ENCODE data around the gene APOM.

DNA sequence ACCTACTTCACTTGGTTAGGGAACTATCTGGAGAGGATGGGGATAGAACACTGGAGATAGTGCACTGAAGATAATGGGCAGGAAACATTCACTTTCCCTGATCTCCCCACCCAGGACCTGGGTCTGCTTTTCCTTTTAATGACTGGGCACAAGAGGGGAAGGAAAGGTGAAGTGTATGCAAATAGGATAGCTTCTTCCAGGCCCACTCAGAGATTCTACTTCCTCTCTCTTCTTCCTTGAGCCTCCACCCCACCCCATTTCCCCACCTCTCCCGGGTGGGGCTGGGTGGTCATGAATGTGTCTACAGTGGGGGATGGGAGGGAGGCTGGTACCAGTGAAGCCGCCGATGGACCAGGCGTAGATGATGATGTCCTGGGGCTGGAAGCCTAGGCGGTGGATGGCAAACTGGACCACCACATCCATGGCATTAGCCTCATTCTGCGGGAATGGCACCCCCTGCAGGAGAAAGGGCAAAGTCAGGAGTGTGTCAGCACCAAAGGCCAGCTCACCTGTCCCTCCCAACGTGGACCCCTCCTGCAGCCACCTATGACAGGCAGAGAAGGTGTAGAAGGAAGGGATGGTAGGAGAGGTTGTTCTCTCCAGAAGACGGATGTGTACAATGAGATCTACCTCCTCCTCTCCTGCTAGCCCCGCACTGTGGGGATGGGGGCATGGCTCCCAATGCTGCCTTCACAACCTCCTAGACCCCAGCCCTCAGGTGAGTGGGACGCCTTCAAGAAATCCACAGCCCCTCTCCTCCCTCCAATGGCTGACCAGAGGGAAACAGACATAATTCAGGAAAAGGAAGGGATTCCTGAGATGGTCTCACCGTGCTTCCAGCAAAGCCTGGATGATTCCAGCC lies 33.8 kb downstream of the APOM start:
- TF ChIP-seq, protein P1, sequence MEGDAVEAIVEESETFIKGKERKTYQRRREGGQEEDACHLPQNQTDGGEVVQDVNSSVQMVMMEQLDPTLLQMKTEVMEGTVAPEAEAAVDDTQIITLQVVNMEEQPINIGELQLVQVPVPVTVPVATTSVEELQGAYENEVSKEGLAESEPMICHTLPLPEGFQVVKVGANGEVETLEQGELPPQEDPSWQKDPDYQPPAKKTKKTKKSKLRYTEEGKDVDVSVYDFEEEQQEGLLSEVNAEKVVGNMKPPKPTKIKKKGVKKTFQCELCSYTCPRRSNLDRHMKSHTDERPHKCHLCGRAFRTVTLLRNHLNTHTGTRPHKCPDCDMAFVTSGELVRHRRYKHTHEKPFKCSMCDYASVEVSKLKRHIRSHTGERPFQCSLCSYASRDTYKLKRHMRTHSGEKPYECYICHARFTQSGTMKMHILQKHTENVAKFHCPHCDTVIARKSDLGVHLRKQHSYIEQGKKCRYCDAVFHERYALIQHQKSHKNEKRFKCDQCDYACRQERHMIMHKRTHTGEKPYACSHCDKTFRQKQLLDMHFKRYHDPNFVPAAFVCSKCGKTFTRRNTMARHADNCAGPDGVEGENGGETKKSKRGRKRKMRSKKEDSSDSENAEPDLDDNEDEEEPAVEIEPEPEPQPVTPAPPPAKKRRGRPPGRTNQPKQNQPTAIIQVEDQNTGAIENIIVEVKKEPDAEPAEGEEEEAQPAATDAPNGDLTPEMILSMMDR (IDR thresholded peaks at IDR 0.05): peak in 1 of 6 experiments; percentile 32
- TF ChIP-seq POLR2A (IDR thresholded peaks at IDR 0.05): no peak

Data from esophagus squamous epithelium (tissue), 4 donors.